ENCODE data around the gene BCAM. TPM values are rescaled to one million over a fixed set of nuclear protein-coding genes. Genes with fewer than 3 reads are reported as not detected.
"Not testable (repeated sequence)": the region's sequence is repeated elsewhere in the genome, so short reads cannot be mapped to it uniquely, and the experiment has no call there.

The BCAM gene
- total and polyA plus RNA-seq, 10 donors = 4.9 to 64.8 (median 55.3) TPM

DNA sequence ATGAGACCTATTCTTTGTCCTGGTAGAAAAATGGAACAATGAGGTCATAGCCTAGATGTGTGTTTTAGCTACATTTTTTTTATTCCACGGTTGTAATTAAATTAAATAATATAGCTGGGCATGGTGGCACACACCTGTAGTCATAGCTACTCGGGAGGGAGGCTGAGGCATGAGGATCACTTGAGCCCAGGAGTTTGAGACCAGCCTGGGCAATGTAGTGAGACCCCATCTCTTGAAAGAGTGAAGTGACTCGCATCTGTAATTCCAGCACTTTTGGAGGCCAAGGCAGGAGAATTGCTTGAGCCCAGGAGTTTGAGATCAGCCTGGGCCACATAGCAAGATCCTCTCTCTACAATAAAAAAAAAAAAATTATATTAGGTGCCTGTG lies 43.0 kb upstream of the BCAM start:
- peaks cover 0 to 7% (median 0%) of the 10 kb centered on the region in 8 donors for H3K9me3 ChIP-seq
- no peak for TF ChIP-seq POLR2A (IDR thresholded peaks at IDR 0.05)
- TF ChIP-seq, protein P1, sequence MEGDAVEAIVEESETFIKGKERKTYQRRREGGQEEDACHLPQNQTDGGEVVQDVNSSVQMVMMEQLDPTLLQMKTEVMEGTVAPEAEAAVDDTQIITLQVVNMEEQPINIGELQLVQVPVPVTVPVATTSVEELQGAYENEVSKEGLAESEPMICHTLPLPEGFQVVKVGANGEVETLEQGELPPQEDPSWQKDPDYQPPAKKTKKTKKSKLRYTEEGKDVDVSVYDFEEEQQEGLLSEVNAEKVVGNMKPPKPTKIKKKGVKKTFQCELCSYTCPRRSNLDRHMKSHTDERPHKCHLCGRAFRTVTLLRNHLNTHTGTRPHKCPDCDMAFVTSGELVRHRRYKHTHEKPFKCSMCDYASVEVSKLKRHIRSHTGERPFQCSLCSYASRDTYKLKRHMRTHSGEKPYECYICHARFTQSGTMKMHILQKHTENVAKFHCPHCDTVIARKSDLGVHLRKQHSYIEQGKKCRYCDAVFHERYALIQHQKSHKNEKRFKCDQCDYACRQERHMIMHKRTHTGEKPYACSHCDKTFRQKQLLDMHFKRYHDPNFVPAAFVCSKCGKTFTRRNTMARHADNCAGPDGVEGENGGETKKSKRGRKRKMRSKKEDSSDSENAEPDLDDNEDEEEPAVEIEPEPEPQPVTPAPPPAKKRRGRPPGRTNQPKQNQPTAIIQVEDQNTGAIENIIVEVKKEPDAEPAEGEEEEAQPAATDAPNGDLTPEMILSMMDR (IDR thresholded peaks at IDR 0.05 in 8 of 11, conservative IDR thresholded peaks at IDR 0.05 in 3 of 11) = no peak
- TF ChIP-seq POLR2AphosphoS5 (IDR thresholded peaks at IDR 0.05) = no peak
- peaks cover 0 to 10% (median under 1%) of the 10 kb centered on the region in 6 donors for H3K36me3 ChIP-seq
- no peak overlapping the region for H3K4me3 ChIP-seq
- H3K4me1 ChIP-seq = peaks cover 3 to 99% (median 59%) of the 10 kb centered on the region in 6 donors
- no peak for DNase-seq
- H3K27me3 ChIP-seq (replicated peaks in 1 of 7) = no peaks in the 10 kb centered on the region
- peak overlapping the region in 7 of 8 donors; percentile 67 to 87 (median 75) for H3K27ac ChIP-seq
- intact Hi-C loops (cut with DNase I; ENCODE audit: low total_unique reads) = no loop called here
- WGBS, 5 donors = 83 to 88% (median 86%) methylated on average over 3 of the region's 3 CpGs

DNA sequence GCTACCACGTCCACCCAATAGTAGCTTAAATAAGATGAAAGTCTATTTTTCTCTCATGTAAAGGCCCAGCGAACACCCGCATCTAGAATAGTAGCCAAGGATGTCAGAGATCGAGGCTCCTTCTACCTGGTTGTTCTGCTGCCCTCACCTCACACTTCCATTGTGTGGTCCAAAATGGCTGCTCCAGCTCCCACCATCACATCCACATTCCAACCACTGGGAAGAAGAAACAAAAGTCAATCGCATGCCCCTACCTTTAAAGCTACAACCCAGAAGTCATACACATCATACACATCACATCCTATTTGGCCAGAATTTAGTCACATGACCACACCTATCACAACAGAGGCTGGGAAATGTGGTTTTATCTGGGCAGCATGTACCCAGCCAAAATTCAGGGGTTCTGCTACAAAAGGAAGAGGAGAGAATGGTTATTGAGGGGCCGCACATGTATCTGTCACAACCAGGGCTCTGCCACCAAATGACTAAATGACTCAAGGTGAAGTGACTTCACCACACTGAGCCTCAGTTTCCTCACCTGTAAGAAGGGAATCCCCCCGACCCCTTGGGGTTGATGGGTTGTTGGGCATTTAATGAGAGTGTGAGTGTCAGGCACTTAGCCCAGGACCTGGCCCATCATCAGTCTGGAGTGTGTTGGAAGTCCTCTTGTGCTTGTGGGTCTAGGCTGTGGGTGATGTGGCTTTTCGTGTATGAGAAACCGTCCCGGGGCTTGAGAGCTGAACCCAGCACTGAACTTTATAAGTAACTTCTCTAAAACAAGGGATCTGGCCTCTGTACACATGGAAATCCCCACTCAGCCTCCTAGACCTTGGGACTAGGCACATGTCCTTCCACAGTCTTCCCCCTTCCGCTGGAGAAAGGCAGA lies 41.4 kb upstream of the BCAM start:
- intact Hi-C loops (cut with DNase I; ENCODE audit: low total_unique reads) = no loop called here
- 61 to 68% (median 63%) methylated on average over 11 of the region's 11 CpGs for WGBS, 5 donors
- H3K27ac ChIP-seq = peak overlapping the region in 7 of 8 donors; percentile 26 to 86 (median 47)

DNA sequence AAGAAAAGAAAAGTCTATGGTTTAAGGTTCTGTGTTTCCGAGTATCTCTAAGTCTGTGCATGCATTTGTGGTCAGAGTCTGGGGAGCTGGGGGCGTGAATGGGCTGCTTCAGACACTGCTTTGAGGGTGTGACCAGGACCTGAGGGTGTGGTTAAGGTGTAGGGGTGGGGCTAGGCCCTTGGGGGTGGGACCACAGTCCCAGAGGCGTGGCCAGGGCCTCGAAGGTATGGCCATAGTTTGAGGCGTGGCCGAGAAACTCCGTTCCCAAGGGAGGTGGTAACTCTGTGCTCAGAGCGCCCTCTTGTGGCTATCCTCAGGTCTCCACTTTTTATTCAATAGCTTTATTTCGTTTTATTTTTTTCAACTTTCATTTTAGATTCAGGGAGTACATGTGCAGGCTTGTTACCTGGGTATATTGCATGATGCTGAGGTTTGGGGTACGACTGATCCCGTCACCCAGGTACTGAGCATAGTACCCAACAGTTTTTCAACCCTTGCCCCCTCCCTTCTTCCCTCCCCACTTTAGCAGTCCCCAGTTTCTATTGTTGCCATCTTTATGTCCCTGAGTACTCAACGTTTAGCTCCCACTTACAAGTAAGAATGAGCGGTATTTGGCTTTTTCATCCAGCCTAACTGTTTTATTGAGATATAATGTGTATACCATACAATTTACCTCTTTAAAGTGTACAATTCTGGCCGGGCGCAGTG lies 38.2 kb upstream of the BCAM start:
- intact Hi-C loops (cut with DNase I; ENCODE audit: low total_unique reads) = loop anchor here (2.0 kb wide), 1 partner anchor 46 kb away; no protein-coding TSS in a partner anchor
- TF ChIP-seq POLR2A (IDR thresholded peaks at IDR 0.05) (no peak), POLR2AphosphoS5 (IDR thresholded peaks at IDR 0.05) (peak; percentile 65 to 77 (median 70))
- TF ChIP-seq, protein P1 (IDR thresholded peaks at IDR 0.05 in 8 of 11, conservative IDR thresholded peaks at IDR 0.05 in 3 of 11) = peak; percentile 58 to 98 (median 88)
- Histone ChIP-seq H3K27me3 (replicated peaks in 1 of 7) (no peaks in the 10 kb centered on the region), H3K36me3 (no peaks in the 10 kb centered on the region), H3K4me1 (peaks cover 0 to 53% (median 34%) of the 10 kb centered on the region in 6 donors), H3K27ac (peak overlapping the region in 6 of 8 donors; percentile 20 to 82 (median 66)), H3K4me3 (peak overlapping the region in 3 of 8 donors; percentile 7 to 25 (median 16)), H3K9me3 (peaks cover 0 to 7% (median 0%) of the 10 kb centered on the region in 8 donors)
- WGBS, 5 donors = 18 to 20% (median 19%) methylated on average over 15 of the region's 15 CpGs
- peak; percentile 99 for DNase-seq

More for the DNA sequence above, 41.4 kb upstream of the BCAM start:
- peaks cover 0 to 7% (median 0%) of the 10 kb centered on the region in 8 donors for H3K9me3 ChIP-seq
- H3K4me3 ChIP-seq = no peak overlapping the region
- no peak for TF ChIP-seq POLR2AphosphoS5 (IDR thresholded peaks at IDR 0.05)
- TF ChIP-seq, protein P1 (IDR thresholded peaks at IDR 0.05 in 8 of 11, conservative IDR thresholded peaks at IDR 0.05 in 3 of 11) = no peak
- TF ChIP-seq POLR2A (IDR thresholded peaks at IDR 0.05) = no peak
- no peaks in the 10 kb centered on the region for H3K27me3 ChIP-seq (replicated peaks in 1 of 7)
- DNase-seq = no peak
- H3K4me1 ChIP-seq = peaks cover 3 to 85% (median 56%) of the 10 kb centered on the region in 6 donors
- no peaks in the 10 kb centered on the region for H3K36me3 ChIP-seq

DNA sequence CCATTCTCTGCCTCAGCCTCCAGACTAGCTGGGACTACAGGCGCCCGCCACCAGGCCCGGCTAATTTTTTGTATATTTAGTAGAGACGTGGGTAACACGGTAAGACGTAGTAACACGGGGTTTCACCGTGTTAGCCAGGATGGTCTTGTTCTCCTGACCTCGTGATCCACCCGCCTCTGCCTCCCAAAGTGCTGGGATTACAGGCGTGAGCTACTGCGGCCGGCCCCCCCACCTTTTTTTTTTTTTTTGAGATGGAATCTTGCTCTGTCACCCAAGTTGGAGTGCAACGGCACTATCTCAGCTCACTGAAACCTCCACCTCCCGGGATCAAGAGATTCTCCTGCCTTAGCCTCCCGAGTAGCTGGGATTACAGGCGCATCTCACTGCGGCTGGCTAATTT lies 36.8 kb upstream of the BCAM start:
- H3K4me3 ChIP-seq; H3K9me3 ChIP-seq; intact Hi-C loops (cut with DNase I; ENCODE audit: low total_unique reads); H3K27ac ChIP-seq; DNase-seq; H3K27me3 ChIP-seq (replicated peaks in 1 of 7); H3K36me3 ChIP-seq: not testable (repeated sequence)
- H3K4me1 ChIP-seq = peaks cover 0 to 38% (median 28%) of the 10 kb centered on the region in 6 donors
- 83 to 94% (median 92%) methylated on average over 18 of the region's 18 CpGs for WGBS, 5 donors
